ENCODE results near the gene TSEN2. TPM values are rescaled to one million over a fixed set of nuclear protein-coding genes. Genes with fewer than 3 reads are reported as not detected.
A peak's percentile ranks its signal among the peaks of the same experiment; 100 is the strongest.

Gene TSEN2
- total RNA-seq, 1 donor from 2014 or later, result 33.3 TPM

GRCh38 chr3:12556690-12557472, 72.6 kb downstream of the TSEN2 start, which contains the start of gene MKRN2:
TSS of gene MKRN2 (plus strand) at chr3:12557087. CDS start at chr3:12557151, 64 bp downstream.
- H3K4me1 Mint-ChIP-seq (ENCODE audit: low read depth), result peaks cover 29% of the 10 kb centered on the region
- H3K36me3 Mint-ChIP-seq (ENCODE audit: insufficient read depth), result no peaks in the 10 kb centered on the region
- H3K9me3 Mint-ChIP-seq (ENCODE audit: low read depth), result no peaks in the 10 kb centered on the region
- H3K27ac Mint-ChIP-seq, result peak within 1 kb of the TSS; percentile 96
- peak; percentile 83 for DNase-seq (ENCODE audit: low spot score, unreplicated experiment)
- peaks cover 16% of the 10 kb centered on the region for H3K27me3 Mint-ChIP-seq
- H3K4me3 Mint-ChIP-seq (ENCODE audit: low read depth), result peak within 1 kb of the TSS; percentile 79
- TF ChIP-seq, protein P1, sequence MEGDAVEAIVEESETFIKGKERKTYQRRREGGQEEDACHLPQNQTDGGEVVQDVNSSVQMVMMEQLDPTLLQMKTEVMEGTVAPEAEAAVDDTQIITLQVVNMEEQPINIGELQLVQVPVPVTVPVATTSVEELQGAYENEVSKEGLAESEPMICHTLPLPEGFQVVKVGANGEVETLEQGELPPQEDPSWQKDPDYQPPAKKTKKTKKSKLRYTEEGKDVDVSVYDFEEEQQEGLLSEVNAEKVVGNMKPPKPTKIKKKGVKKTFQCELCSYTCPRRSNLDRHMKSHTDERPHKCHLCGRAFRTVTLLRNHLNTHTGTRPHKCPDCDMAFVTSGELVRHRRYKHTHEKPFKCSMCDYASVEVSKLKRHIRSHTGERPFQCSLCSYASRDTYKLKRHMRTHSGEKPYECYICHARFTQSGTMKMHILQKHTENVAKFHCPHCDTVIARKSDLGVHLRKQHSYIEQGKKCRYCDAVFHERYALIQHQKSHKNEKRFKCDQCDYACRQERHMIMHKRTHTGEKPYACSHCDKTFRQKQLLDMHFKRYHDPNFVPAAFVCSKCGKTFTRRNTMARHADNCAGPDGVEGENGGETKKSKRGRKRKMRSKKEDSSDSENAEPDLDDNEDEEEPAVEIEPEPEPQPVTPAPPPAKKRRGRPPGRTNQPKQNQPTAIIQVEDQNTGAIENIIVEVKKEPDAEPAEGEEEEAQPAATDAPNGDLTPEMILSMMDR (IDR thresholded peaks at IDR 0.05; ENCODE audit: unreplicated experiment), result no peak

GRCh38 chr3:12557473-12558100, 73.3 kb downstream of the TSEN2 start:
- H3K4me1 Mint-ChIP-seq (ENCODE audit: low read depth), result peaks cover 30% of the 10 kb centered on the region
- DNase-seq (ENCODE audit: low spot score, unreplicated experiment), result no peak
- peak overlapping the region; percentile 79 for H3K4me3 Mint-ChIP-seq (ENCODE audit: low read depth)
- TF ChIP-seq, protein P1 (IDR thresholded peaks at IDR 0.05; ENCODE audit: unreplicated experiment), result no peak
- no peaks in the 10 kb centered on the region for H3K36me3 Mint-ChIP-seq (ENCODE audit: insufficient read depth)
- peaks cover 16% of the 10 kb centered on the region for H3K27me3 Mint-ChIP-seq
- no peaks in the 10 kb centered on the region for H3K9me3 Mint-ChIP-seq (ENCODE audit: low read depth)
- H3K27ac Mint-ChIP-seq, result peak overlapping the region; percentile 96

GRCh38 chr3:12558706-12559105, 74.4 kb downstream of the TSEN2 start:
- no peaks in the 10 kb centered on the region for H3K9me3 Mint-ChIP-seq (ENCODE audit: low read depth)
- peak overlapping the region; percentile 79 for H3K4me3 Mint-ChIP-seq (ENCODE audit: low read depth)
- no peaks in the 10 kb centered on the region for H3K36me3 Mint-ChIP-seq (ENCODE audit: insufficient read depth)
- peaks cover 14% of the 10 kb centered on the region for H3K27me3 Mint-ChIP-seq
- peaks cover 35% of the 10 kb centered on the region for H3K4me1 Mint-ChIP-seq (ENCODE audit: low read depth)
- DNase-seq (ENCODE audit: low spot score, unreplicated experiment), result no peak
- TF ChIP-seq, protein P1 (IDR thresholded peaks at IDR 0.05; ENCODE audit: unreplicated experiment), result no peak
- peak overlapping the region; percentile 4 for H3K27ac Mint-ChIP-seq

DNA sequence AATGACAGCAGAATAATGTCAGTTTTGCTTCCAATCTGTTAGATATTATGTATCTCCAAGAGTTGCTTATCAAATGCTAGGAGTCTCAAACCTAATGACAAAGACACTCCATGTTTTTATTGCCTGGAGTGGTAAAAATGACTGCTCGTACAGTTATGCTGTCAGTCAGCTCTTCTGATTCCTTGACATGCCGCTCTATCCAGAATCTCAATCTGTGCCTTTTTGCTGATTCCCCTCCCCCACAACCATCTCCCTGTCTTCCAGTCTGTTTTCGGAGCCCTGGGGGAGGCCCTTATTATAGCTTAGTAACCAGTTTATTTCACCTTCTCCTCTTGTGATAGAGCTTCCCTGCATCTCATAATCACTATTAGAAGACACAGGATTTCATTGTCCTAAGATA, 75.2 kb downstream of the TSEN2 start:
- TF ChIP-seq, protein P1 (IDR thresholded peaks at IDR 0.05; ENCODE audit: unreplicated experiment), result no peak
- H3K9me3 Mint-ChIP-seq (ENCODE audit: low read depth), result no peaks in the 10 kb centered on the region
- H3K27ac Mint-ChIP-seq, result no peak overlapping the region
- peaks cover 8% of the 10 kb centered on the region for H3K27me3 Mint-ChIP-seq
- peaks cover 35% of the 10 kb centered on the region for H3K4me1 Mint-ChIP-seq (ENCODE audit: low read depth)
- no peak for DNase-seq (ENCODE audit: low spot score, unreplicated experiment)
- H3K4me3 Mint-ChIP-seq (ENCODE audit: low read depth), result peak overlapping the region; percentile 31
- peaks cover 2% of the 10 kb centered on the region for H3K36me3 Mint-ChIP-seq (ENCODE audit: insufficient read depth)

GRCh38 chr3:12560505-12561190, 76.4 kb downstream of the TSEN2 start:
- no peak overlapping the region for H3K4me3 Mint-ChIP-seq (ENCODE audit: low read depth)
- H3K9me3 Mint-ChIP-seq (ENCODE audit: low read depth), result no peaks in the 10 kb centered on the region

More at GRCh38 chr3:12560505-12561190, 76.4 kb downstream of the TSEN2 start:
- peaks cover 4% of the 10 kb centered on the region for H3K27me3 Mint-ChIP-seq
- peaks cover 5% of the 10 kb centered on the region for H3K36me3 Mint-ChIP-seq (ENCODE audit: insufficient read depth)
- H3K4me1 Mint-ChIP-seq (ENCODE audit: low read depth), result peaks cover 35% of the 10 kb centered on the region
- no peak overlapping the region for H3K27ac Mint-ChIP-seq
- DNase-seq (ENCODE audit: low spot score, unreplicated experiment), result no peak
- TF ChIP-seq, protein P1 (IDR thresholded peaks at IDR 0.05; ENCODE audit: unreplicated experiment), result no peak
